GM21360 (cell line): Measurements from ENCODE around the gene PTF1A.
"Not testable (repeated sequence)": the region's sequence is repeated elsewhere in the genome, so short reads cannot be mapped to it uniquely, and the experiment has no call there.

Experiments used
- ATAC-seq: cut with Tn5 transposase; IDR thresholded peaks from one replicate; pipeline ENCODE4 v1.9.1; 2021; ENCODE audit warnings: mild to moderate bottlenecking, moderate library complexity; ENCODE audit not compliant: unreplicated experiment

The PTF1A gene

GRCh38 chr10:23202779-23203178 lies 10.7 kb downstream of the PTF1A start:
- no peak for ATAC-seq

GRCh38 chr10:23203369-23204325 lies 11.5 kb downstream of the PTF1A start:
- no peak for ATAC-seq

- no peak for ATAC-seq
Observed at GRCh38 chr10:23204773-23205172, 12.7 kb downstream of the PTF1A start.

DNA sequence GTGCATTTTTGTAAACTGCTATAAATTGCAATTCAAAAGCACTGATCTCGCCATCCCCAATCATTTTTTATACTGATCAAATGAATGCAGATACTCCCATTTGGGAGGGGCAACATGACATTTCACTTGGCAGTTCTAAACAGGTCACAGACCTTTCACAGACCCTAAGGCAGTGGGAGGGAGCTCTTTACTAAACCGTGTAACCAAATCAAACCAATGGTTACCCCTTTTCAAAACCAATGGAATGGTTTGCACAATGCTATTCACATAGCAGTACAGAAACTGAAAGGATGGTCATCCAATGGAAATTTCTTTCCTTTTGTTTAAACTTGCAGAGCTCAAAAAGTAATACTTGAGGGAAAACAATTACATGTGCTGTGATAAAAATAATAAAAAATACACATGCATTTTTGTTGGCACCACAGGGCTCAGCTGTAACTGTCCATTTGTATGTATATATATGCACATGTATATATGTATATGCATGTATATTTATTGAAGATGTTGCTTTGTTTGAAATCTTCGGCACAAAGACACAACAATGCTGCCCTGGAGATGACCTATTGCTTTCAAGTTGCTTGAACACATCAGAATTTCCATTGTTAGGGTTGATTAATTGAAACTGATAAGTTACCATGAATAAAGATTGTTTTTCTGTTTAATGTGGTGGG lies 14.0 kb downstream of the PTF1A start:
- no peak for ATAC-seq

GRCh38 chr10:23217471-23217870 lies 25.4 kb downstream of the PTF1A start:
- no peak for ATAC-seq

- no peak for ATAC-seq
Observed at GRCh38 chr10:23230582-23230981, 38.5 kb downstream of the PTF1A start.

DNA sequence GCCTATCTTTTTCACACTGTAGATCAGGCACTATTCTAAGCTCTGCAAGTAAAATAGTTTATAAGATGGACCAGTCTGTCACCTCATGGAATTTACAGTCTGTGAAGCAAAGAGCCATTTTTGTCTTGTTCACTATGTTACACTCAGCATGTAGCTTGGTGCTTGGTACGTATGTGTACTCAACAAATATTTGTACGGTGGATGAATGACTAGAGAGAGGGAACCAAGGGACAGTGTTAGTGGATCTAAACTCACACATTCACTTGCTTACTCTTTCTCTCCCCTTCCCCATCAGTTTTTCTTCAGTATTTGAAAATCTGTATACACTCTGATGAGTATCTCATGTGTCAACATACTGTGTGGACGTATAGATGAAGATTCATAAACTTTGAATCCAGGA lies 45.9 kb downstream of the PTF1A start:
- ATAC-seq = no peak

GRCh38 chr10:23241779-23242178 lies 49.7 kb downstream of the PTF1A start:
- ATAC-seq = not testable (repeated sequence)
